Measurements from ENCODE around the gene TSPAN9. TPM values are rescaled to one million over a fixed set of nuclear protein-coding genes. Genes with fewer than 3 reads are reported as not detected.

Gene TSPAN9
- total and polyA plus RNA-seq, 10 of the 15 experiments (the other 5 are each of a cell fraction or from before 2014, with no cell fraction given), result 0.03 to 1.0 (median 0.12) TPM; not detected in 5

GRCh38 chr12:3105690-3106479 is 28.7 kb downstream of the TSPAN9 start (continued):
- TF ChIP-seq, protein P1, sequence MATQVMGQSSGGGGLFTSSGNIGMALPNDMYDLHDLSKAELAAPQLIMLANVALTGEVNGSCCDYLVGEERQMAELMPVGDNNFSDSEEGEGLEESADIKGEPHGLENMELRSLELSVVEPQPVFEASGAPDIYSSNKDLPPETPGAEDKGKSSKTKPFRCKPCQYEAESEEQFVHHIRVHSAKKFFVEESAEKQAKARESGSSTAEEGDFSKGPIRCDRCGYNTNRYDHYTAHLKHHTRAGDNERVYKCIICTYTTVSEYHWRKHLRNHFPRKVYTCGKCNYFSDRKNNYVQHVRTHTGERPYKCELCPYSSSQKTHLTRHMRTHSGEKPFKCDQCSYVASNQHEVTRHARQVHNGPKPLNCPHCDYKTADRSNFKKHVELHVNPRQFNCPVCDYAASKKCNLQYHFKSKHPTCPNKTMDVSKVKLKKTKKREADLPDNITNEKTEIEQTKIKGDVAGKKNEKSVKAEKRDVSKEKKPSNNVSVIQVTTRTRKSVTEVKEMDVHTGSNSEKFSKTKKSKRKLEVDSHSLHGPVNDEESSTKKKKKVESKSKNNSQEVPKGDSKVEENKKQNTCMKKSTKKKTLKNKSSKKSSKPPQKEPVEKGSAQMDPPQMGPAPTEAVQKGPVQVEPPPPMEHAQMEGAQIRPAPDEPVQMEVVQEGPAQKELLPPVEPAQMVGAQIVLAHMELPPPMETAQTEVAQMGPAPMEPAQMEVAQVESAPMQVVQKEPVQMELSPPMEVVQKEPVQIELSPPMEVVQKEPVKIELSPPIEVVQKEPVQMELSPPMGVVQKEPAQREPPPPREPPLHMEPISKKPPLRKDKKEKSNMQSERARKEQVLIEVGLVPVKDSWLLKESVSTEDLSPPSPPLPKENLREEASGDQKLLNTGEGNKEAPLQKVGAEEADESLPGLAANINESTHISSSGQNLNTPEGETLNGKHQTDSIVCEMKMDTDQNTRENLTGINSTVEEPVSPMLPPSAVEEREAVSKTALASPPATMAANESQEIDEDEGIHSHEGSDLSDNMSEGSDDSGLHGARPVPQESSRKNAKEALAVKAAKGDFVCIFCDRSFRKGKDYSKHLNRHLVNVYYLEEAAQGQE (IDR thresholded peaks at IDR 0.05; ENCODE audit: low read depth, low read length), result no peak
- no peak for TF ChIP-seq WRNIP1 (IDR thresholded peaks at IDR 0.05; ENCODE audit: borderline replicate concordance, low read depth, low read length)
- no peak for TF ChIP-seq ETV6 (conservative IDR thresholded peaks at IDR 0.05 in 1 of 2, IDR thresholded peaks at IDR 0.05 in 1 of 2; ENCODE audit: borderline replicate concordance in 1 of 2, low read depth in 1 of 2)

- Histone ChIP-seq H2AFZ (ENCODE audit: control insufficient read depth, low read depth, low read length) (no peak overlapping the region), H3K27ac (ENCODE audit: control insufficient read depth, insufficient read depth) (no peak overlapping the region), H3K36me3 (ENCODE audit: control insufficient read depth in 2 of 2, insufficient read depth in 2 of 2, low read length in 1 of 2) (no peaks in the 10 kb centered on the region), H3K9me3 (replicated peaks; ENCODE audit: control insufficient read depth, insufficient read depth, low read length) (no peaks in the 10 kb centered on the region), H3K4me2 (ENCODE audit: control insufficient read depth, insufficient read depth) (no peak overlapping the region), H3K27me3 (replicated peaks in 1 of 2; ENCODE audit: control insufficient read depth in 2 of 2, insufficient read depth in 2 of 2, low read length in 1 of 2) (peaks cover 0 to 8% of the 10 kb centered on the region in 2 experiments; a peak in 2 of 4 replicates), H3K79me2 (ENCODE audit: control insufficient read depth, insufficient read depth, low read length) (no peaks in the 10 kb centered on the region), H4K20me1 (ENCODE audit: control insufficient read depth, insufficient read depth) (no peaks in the 10 kb centered on the region), H3K4me1 (ENCODE audit: control insufficient read depth, insufficient read depth, low read length) (no peaks in the 10 kb centered on the region), H3K9ac (ENCODE audit: control insufficient read depth, insufficient read depth, low read length) (no peak overlapping the region), H3K4me3 (no peak overlapping the region)
- intact Hi-C loops (cut with micrococcal nuclease; ENCODE audit: unreplicated experiment) (no loop called here), in situ Hi-C loops (cut with MboI) (no loop called here)
- ChIA-PET SMC1A (ENCODE audit: uncharacterized antibody, unreplicated experiment) (no interaction called here), CTCF (no interaction called here), POLR2A (no interaction called here), RAD21 (ENCODE audit: unreplicated experiment) (no interaction called here)
- no TSS peak for BruUV-seq (replicated peaks)
- no peak for ATAC-seq
- 33% methylated on average over 7 of the region's 7 CpGs for WGBS (ENCODE audit: insufficient coverage, insufficient replicate concordance, low lambda C conversion rate, missing lambda C conversion rate)
- DNase-seq (ENCODE audit: low read depth, low spot score), result no peak
- FAIRE-seq, result no peak
- TF ChIP-seq RAD51 (IDR thresholded peaks at IDR 0.05) (no peak), LARP7 (IDR thresholded peaks at IDR 0.05) (no peak), WRNIP1 (IDR thresholded peaks at IDR 0.05; ENCODE audit: borderline replicate concordance, low read depth, low read length) (no peak), SREBF1 (IDR thresholded peaks at IDR 0.05; ENCODE audit: low read length) (no peak), CREM (IDR thresholded peaks at IDR 0.05; ENCODE audit: low read depth) (no peak), MTA3 (IDR thresholded peaks at IDR 0.05; ENCODE audit: borderline replicate concordance, low read length) (no peak), BMI1 (IDR thresholded peaks at IDR 0.05; ENCODE audit: borderline replicate concordance) (no peak), MYC (IDR thresholded peaks at IDR 0.05; ENCODE audit: insufficient read depth, insufficient read length, insufficient replicate concordance, low read length, severe bottlenecking) (no peak), ZBED1 (IDR thresholded peaks at IDR 0.05; ENCODE audit: borderline replicate concordance) (no peak), NBN (IDR thresholded peaks at IDR 0.05) (no peak), SP1 (IDR thresholded peaks at IDR 0.05; ENCODE audit: low read depth, low read length) (no peak)
- TF ChIP-seq, protein P2, sequence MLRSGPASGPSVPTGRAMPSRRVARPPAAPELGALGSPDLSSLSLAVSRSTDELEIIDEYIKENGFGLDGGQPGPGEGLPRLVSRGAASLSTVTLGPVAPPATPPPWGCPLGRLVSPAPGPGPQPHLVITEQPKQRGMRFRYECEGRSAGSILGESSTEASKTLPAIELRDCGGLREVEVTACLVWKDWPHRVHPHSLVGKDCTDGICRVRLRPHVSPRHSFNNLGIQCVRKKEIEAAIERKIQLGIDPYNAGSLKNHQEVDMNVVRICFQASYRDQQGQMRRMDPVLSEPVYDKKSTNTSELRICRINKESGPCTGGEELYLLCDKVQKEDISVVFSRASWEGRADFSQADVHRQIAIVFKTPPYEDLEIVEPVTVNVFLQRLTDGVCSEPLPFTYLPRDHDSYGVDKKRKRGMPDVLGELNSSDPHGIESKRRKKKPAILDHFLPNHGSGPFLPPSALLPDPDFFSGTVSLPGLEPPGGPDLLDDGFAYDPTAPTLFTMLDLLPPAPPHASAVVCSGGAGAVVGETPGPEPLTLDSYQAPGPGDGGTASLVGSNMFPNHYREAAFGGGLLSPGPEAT (IDR thresholded peaks at IDR 0.05; ENCODE audit: low read depth), result no peak
Measured at GRCh38 chr12:3106579-3106978, 29.4 kb downstream of the TSPAN9 start.
